HCT116 (cell line): ENCODE measurements around the gene TPRG1. TPM values are rescaled to one million over a fixed set of nuclear protein-coding genes. Genes with fewer than 3 reads are reported as not detected.

Source experiments
- ATAC-seq: fragments of 200-7000 bp; cut with Tn5 transposase; 2 replicates; pipeline ENCODE4 v1.9.1; 2020; ENCODE audit warnings: mild to moderate bottlenecking, moderate library complexity
- BruUV-seq: library from RNA; stranded (reverse); fragments of 400-500 nt; replicated peaks from 2 replicates; lab custom pipeline; 2021; lab: Mats Ljungman, UMichigan
- CTCF ChIA-PET: fragments of 300-600 bp; sonication (Branson Sonifier 250); formaldehyde crosslinking; loops from one replicate; lab custom pipeline; 2021; ENCODE audit warnings: antibody characterized with exemption; lab: Charles Lee
- POLR2A ChIA-PET: fragments of 300-600, 350-600 bp; sonication (Branson Sonifier 250); formaldehyde crosslinking; loops from one replicate; lab custom pipeline; 2021; ENCODE audit warnings: antibody characterized with exemption; lab: Charles Lee
- RAD21 ChIA-PET, 2 experiments: fragments of 300-600 bp; sonication (Branson Sonifier 250); formaldehyde crosslinking; loops; one replicate each; lab custom pipeline; 2023; ENCODE audit warnings: low total read pairs in 2 of 2; ENCODE audit not compliant: uncharacterized antibody in 2 of 2, unreplicated experiment in 2 of 2, low non-redundant PET in 1 of 2; lab: Charles Lee
- DNase-seq: peaks from one replicate; pipeline ENCODE4 v3.0.0-alpha.2; 2010; ENCODE audit warnings: low read depth, low spot score
- H2AFZ ChIP-seq: fragments of 200-600 bp; shearing (Covaris generic), sonication (generic); 2 replicates; pipeline ENCODE4 v1.6.1; 2017; ENCODE audit warnings: low read depth, mixed run types, mixed read lengths, antibody characterized with exemption, low read length; ENCODE audit not compliant: poor library complexity, severe bottlenecking
- H3K27ac ChIP-seq: 2 replicates; pipeline ENCODE4 v1.5.1; 2012; ENCODE audit warnings: low read depth, low read length
- H3K27me3 ChIP-seq: fragments of 200-600 bp; sonication (generic); 2 replicates; pipeline ENCODE4 v1.6.1; 2016; ENCODE audit warnings: mixed run types, low read length, mixed read lengths; ENCODE audit not compliant: insufficient read depth
- H3K36me3 ChIP-seq, 2 experiments: fragments of 200-500 bp in 1 of 2; fragments of 200-600 bp in 1 of 2; sonication (Bioruptor generic) in 1 of 2; sonication (generic) in 1 of 2; 2 replicates each; pipeline versions ENCODE4 v1.5.1 to v1.6.1; 2014 to 2016; ENCODE audit warnings: low read length in 2 of 2, inconsistent platforms in 1 of 2, mixed read lengths in 1 of 2, mixed run types in 1 of 2; ENCODE audit not compliant: insufficient read depth in 2 of 2, control insufficient read depth in 1 of 2
- H3K4me1 ChIP-seq, 2 experiments: fragments of 200-600 bp in 1 of 2; sonication (generic) in 1 of 2; 2 replicates each; pipeline versions ENCODE4 v1.5.1 to v1.6.1; 2012 to 2017; ENCODE audit warnings: low read length in 2 of 2, inconsistent platforms in 1 of 2, mild to moderate bottlenecking in 1 of 2, mixed read lengths in 1 of 2, mixed run types in 1 of 2, moderate library complexity in 1 of 2; ENCODE audit not compliant: insufficient read depth in 2 of 2, control insufficient read depth in 1 of 2
- H3K4me2 ChIP-seq: fragments of 200-600 bp; sonication (generic); 2 replicates; pipeline ENCODE4 v1.6.1; 2017; ENCODE audit warnings: mixed run types, low read length, mixed read lengths
- H3K4me3 ChIP-seq, 2 experiments: fragments of 200-600 bp in 1 of 2; sonication (generic) in 1 of 2; replicated peaks in 1 of 2; 2 replicates each; pipeline ENCODE4 v1.5.1; 2011 to 2016; ENCODE audit warnings: low read length in 2 of 2, control low read depth in 1 of 2, low read depth in 1 of 2, mild to moderate bottlenecking in 1 of 2, mixed read lengths in 1 of 2, mixed run types in 1 of 2
- H3K79me2 ChIP-seq: fragments of 200-600 bp; sonication (generic); 2 replicates; pipeline ENCODE4 v1.6.1; 2017; ENCODE audit warnings: mild to moderate bottlenecking, mixed run types, low read length, moderate library complexity, mixed read lengths; ENCODE audit not compliant: insufficient read depth
- H3K9ac ChIP-seq: fragments of 200-600 bp; sonication (generic); 2 replicates; pipeline ENCODE4 v1.6.1; 2016; ENCODE audit warnings: low read length, mixed read lengths
- H3K9me2 ChIP-seq: fragments of 200-600 bp; sonication (generic), shearing (Covaris generic); 2 replicates; pipeline ENCODE4 v1.6.1; 2017; ENCODE audit warnings: mixed run types, mild to moderate bottlenecking, moderate library complexity; ENCODE audit not compliant: insufficient read depth
- H3K9me3 ChIP-seq, 2 experiments: fragments of 200-500 bp in 1 of 2; fragments of 200-600 bp in 1 of 2; sonication (Bioruptor generic) in 1 of 2; sonication (generic) in 1 of 2; 2 replicates each; pipeline ENCODE4 v1.6.1; 2014 to 2017; ENCODE audit warnings: low read length in 2 of 2, mixed read lengths in 2 of 2, inconsistent platforms in 1 of 2, low read depth in 1 of 2, mild to moderate bottlenecking in 1 of 2, mixed run types in 1 of 2, moderate library complexity in 1 of 2; ENCODE audit not compliant: control insufficient read depth in 1 of 2, insufficient read depth in 1 of 2
- H4K20me1 ChIP-seq: fragments of 200-600 bp; sonication (generic), shearing (Covaris generic); 2 replicates; pipeline ENCODE4 v1.6.1; 2017; ENCODE audit warnings: mixed run types, mild to moderate bottlenecking, moderate library complexity; ENCODE audit not compliant: insufficient read depth
- POLR2AphosphoS5 ChIP-seq: IDR thresholded peaks from 2 replicates; pipeline ENCODE4 v1.6.1; 2011; ENCODE audit warnings: mild to moderate bottlenecking, low read depth, low read length, moderate library complexity
- RAD21 ChIP-seq: IDR thresholded peaks from 2 replicates; pipeline ENCODE4 v1.6.1; 2012; ENCODE audit warnings: low read depth, mild to moderate bottlenecking
- TCF7L2 ChIP-seq: IDR thresholded peaks from 2 replicates; pipeline ENCODE4 v1.7.0; 2011; ENCODE audit warnings: borderline replicate concordance, inconsistent platforms; ENCODE audit not compliant: insufficient read depth, insufficient read length; ENCODE audit errors: extremely low read depth
- intact Hi-C: fragments of 100-400 bp; cut with micrococcal nuclease; formaldehyde crosslinking; loops from 2 replicates; pipeline ENCODE4 v1.10.0; 2022
- total RNA-seq: library from RNA; stranded (reverse); gene quantifications from one replicate; pipeline ENCODE4 v1.2.1, GENCODE V29; 2021; ENCODE audit not compliant: unreplicated experiment
- TF ChIP-seq, protein P1 (sequence below), 3 experiments: fragments of 200-600 bp in 1 of 3; sonication (generic) in 1 of 3; IDR thresholded peaks in 2 of 3; conservative IDR thresholded peaks in 1 of 3; 2 replicates each; pipeline ENCODE4 v1.5.1; 2012 to 2017; ENCODE audit warnings: low read depth in 2 of 3, low read length in 2 of 3, antibody characterized with exemption in 1 of 3, borderline replicate concordance in 1 of 3, control low read depth in 1 of 3, mild to moderate bottlenecking in 1 of 3, mixed read lengths in 1 of 3, mixed run types in 1 of 3, moderate library complexity in 1 of 3; ENCODE audit not compliant: insufficient read depth in 1 of 3

TPRG1 gene
- total RNA-seq, 1 experiment from 2014 or later: 2.8 TPM

DNA sequence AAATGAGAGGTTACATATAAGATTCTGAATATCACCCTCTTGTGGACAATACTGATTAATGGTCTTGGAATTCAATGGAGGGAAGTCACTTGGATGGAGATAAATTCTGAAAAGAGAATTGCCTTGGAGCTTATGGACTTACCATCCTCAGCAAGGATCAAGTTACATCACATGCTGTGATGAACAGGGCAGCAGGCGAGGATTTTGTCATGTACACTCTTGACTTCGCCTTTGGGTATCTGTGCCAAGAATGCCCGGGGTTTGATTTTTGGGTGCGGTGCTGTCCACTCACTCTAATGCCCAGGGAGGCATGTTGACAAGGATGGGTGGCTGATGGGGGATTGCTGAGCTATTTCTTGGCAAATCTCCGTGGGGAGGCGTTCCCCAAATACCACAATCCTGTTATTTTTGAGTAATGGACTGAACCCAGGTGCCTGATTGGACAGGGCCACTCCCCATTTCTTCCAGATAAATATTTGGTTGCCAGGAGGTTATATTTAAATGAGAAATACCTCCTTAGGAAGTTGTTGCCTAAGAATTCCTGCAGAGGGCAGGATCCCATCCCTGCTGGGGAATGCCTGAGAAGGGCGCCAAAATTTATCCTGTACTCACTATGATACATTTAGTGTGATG is 96.3 kb downstream of the TPRG1 start:
- intact Hi-C loops: no loop called here
- ATAC-seq: peak; percentile 59
- CTCF ChIA-PET: interaction anchor here (1.0 to 3.7 kb wide), 6 partner anchors 9 to 682 kb away, joined by 3 to 26 read pairs (median 6); no protein-coding TSS in a partner anchor

More for the DNA sequence above, 96.3 kb downstream of the TPRG1 start:
- no peak overlapping the region for H3K4me3 ChIP-seq
- no peak overlapping the region for H3K4me2 ChIP-seq
- no peaks in the 10 kb centered on the region for H3K79me2 ChIP-seq
- peak; percentile 36 for DNase-seq
- no peaks in the 10 kb centered on the region for H3K9me3 ChIP-seq
- BruUV-seq: no TSS peak
- H3K9me2 ChIP-seq: no peaks in the 10 kb centered on the region
- RAD21 ChIA-PET: interaction anchor here in 1 of 2 experiments (1.1 kb wide), 1 partner anchor 681 kb away, joined by 5 read pairs; no protein-coding TSS in a partner anchor
- no peaks in the 10 kb centered on the region for H4K20me1 ChIP-seq
- H2AFZ ChIP-seq: no peak overlapping the region
- POLR2A ChIA-PET: no interaction called here
- H3K27me3 ChIP-seq: no peaks in the 10 kb centered on the region; the same call in 1 of the 2 replicates
- no peak overlapping the region for H3K9ac ChIP-seq
- TF ChIP-seq POLR2AphosphoS5: no peak
- no peak for TF ChIP-seq TCF7L2
- TF ChIP-seq RAD21: peak; percentile 60
- TF ChIP-seq, protein P1, sequence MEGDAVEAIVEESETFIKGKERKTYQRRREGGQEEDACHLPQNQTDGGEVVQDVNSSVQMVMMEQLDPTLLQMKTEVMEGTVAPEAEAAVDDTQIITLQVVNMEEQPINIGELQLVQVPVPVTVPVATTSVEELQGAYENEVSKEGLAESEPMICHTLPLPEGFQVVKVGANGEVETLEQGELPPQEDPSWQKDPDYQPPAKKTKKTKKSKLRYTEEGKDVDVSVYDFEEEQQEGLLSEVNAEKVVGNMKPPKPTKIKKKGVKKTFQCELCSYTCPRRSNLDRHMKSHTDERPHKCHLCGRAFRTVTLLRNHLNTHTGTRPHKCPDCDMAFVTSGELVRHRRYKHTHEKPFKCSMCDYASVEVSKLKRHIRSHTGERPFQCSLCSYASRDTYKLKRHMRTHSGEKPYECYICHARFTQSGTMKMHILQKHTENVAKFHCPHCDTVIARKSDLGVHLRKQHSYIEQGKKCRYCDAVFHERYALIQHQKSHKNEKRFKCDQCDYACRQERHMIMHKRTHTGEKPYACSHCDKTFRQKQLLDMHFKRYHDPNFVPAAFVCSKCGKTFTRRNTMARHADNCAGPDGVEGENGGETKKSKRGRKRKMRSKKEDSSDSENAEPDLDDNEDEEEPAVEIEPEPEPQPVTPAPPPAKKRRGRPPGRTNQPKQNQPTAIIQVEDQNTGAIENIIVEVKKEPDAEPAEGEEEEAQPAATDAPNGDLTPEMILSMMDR (IDR thresholded peaks at IDR 0.05 in 2 of 3, conservative IDR thresholded peaks at IDR 0.05 in 1 of 3; ENCODE audit: borderline replicate concordance in 1 of 3, insufficient read depth in 1 of 3, low read depth in 2 of 3, low read length in 2 of 3): peak; percentile 47 to 66 (median 64); a peak in 5 of 6 replicates
- TF ChIP-seq, all 23 proteins: peak for 2
- Histone ChIP-seq H3K4me1 (peaks cover 0 to 9% of the 10 kb centered on the region in 2 experiments; a peak in 3 of 4 replicates), H3K27ac (no peak overlapping the region), H3K36me3 (no peaks in the 10 kb centered on the region)
